Breast epithelium (tissue), 4 donors: Measurements from ENCODE around the gene ZNF775. TPM values are rescaled to one million over a fixed set of nuclear protein-coding genes. Genes with fewer than 3 reads are reported as not detected.
A peak's percentile ranks its signal among the peaks of the same experiment; 100 is the strongest.

Experiments
- DNase-seq, 2 donors: peaks; one replicate each; pipeline ENCODE4 v3.0.0-alpha.2; 2019; ENCODE audit warnings: low spot score in 2 of 2
- H3K27ac ChIP-seq, 2 donors: fragments of 200-600 bp; sonication (generic) in 1 of 2; one replicate each; pipeline ENCODE4 v1.5.1; 2016 to 2019; ENCODE audit warnings: mild to moderate bottlenecking in 1 of 2
- H3K27me3 ChIP-seq, 2 donors: fragments of 200-600 bp; sonication (generic) in 1 of 2; one replicate each; pipeline versions ENCODE4 v1.5.1 to v1.6.0; 2017 to 2019; ENCODE audit warnings: control low read depth in 1 of 2, mild to moderate bottlenecking in 1 of 2
- H3K36me3 ChIP-seq: fragments of 200-600 bp; one replicate; pipeline ENCODE4 v1.5.1; 2019
- H3K4me1 ChIP-seq, 2 donors: fragments of 200-600 bp; sonication (generic); one replicate each; pipeline ENCODE4 v1.5.1; 2016 to 2019; ENCODE audit warnings: control low read depth in 1 of 2
- H3K4me3 ChIP-seq, 3 donors: fragments of 200-600 bp; sonication (generic); 1 replicate in 2 of 3; 2 replicates in 1 of 3; pipeline ENCODE4 v1.5.1; 2016 to 2019; ENCODE audit warnings: mild to moderate bottlenecking in 3 of 3, moderate library complexity in 2 of 3
- H3K9me3 ChIP-seq, 2 donors: fragments of 200-600 bp; sonication (generic) in 1 of 2; one replicate each; pipeline ENCODE4 v1.5.1; 2016 to 2019; ENCODE audit warnings: control low read depth in 1 of 2
- POLR2A ChIP-seq: fragments of 450-650 bp; IDR thresholded peaks from one replicate; pipeline ENCODE4 v1.6.1; 2016; ENCODE audit warnings: antibody characterized with exemption, mild to moderate bottlenecking, moderate library complexity
- POLR2AphosphoS5 ChIP-seq, 3 donors: sonication (generic); formaldehyde crosslinking; IDR thresholded peaks; one replicate each; pipeline ENCODE4 v1.6.1; 2017; ENCODE audit warnings: antibody characterized with exemption in 3 of 3
- intact Hi-C: fragments of 100-400 bp; cut with DNase I; formaldehyde crosslinking; loops from one replicate; pipeline ENCODE4 v1.15.1; 2023; ENCODE audit warnings: low total_unique reads
- total RNA-seq, 3 donors: library from RNA; depleted of rRNA; stranded (reverse); fragments of >200 nt; gene quantifications; one replicate each; pipeline ENCODE4 v1.1.0, GENCODE V29; 2016
- TF ChIP-seq, protein P1 (sequence below), 3 donors: fragments of 450-650 bp; IDR thresholded peaks; one replicate each; pipeline ENCODE4 v1.5.1; 2016 to 2017; ENCODE audit warnings: antibody characterized with exemption in 3 of 3, mild to moderate bottlenecking in 3 of 3, moderate library complexity in 3 of 3

ZNF775 gene
- total RNA-seq, 3 donors from 2014 or later, result 1.9 to 5.7 (median 4.6) TPM

DNA sequence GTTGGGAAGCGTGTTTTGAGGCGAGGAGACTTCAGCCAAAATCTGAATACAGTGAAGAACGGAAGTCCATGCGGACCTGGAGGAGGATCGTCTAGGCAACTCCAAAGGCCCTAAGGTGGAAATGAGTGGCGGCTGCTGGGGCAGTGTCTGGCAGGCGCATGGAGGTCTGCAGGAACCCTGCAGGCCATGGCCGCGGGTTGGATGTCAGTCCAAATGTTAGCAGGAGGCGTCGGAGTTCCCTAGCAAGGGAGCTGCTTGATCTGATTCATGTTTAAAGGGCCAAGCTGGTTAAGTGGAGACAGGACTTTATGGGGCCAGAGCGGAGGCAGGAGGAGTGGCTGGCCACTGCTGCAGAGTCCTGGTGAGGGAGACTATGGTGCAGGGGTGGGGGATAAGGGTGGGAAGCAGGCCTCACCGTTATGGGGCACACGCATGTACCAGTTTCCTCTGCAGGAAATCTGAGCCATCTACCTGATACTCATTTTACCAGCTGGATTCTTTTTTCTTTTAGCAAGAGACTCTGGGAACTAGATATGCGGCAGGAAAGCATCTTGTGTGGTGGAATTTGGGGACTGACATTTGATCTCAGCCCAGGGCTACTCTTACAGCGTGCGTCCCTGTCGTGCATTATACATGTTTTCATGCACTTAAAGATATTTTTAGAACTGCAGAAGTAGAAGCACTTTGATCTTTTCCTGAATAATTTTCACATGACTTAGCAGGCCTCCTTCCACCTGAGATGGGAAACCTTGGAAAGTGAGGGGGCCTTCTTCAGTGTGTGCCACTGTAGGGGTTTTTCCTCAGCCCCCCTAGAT lies 17.1 kb upstream of the ZNF775 start:
- no peaks in the 10 kb centered on the region for H3K4me1 ChIP-seq
- no peak overlapping the region for H3K4me3 ChIP-seq
- H3K36me3 ChIP-seq, result no peaks in the 10 kb centered on the region
- H3K9me3 ChIP-seq, result no peaks in the 10 kb centered on the region
- no peak overlapping the region for H3K27ac ChIP-seq
- TF ChIP-seq, protein P1, sequence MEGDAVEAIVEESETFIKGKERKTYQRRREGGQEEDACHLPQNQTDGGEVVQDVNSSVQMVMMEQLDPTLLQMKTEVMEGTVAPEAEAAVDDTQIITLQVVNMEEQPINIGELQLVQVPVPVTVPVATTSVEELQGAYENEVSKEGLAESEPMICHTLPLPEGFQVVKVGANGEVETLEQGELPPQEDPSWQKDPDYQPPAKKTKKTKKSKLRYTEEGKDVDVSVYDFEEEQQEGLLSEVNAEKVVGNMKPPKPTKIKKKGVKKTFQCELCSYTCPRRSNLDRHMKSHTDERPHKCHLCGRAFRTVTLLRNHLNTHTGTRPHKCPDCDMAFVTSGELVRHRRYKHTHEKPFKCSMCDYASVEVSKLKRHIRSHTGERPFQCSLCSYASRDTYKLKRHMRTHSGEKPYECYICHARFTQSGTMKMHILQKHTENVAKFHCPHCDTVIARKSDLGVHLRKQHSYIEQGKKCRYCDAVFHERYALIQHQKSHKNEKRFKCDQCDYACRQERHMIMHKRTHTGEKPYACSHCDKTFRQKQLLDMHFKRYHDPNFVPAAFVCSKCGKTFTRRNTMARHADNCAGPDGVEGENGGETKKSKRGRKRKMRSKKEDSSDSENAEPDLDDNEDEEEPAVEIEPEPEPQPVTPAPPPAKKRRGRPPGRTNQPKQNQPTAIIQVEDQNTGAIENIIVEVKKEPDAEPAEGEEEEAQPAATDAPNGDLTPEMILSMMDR (IDR thresholded peaks at IDR 0.05), result no peak
- TF ChIP-seq POLR2A, result no peak
- no peak for TF ChIP-seq POLR2AphosphoS5 (IDR thresholded peaks at IDR 0.05)
- H3K27me3 ChIP-seq, result no peaks in the 10 kb centered on the region
- DNase-seq, result no peak
- intact Hi-C loops, result no loop called here

DNA sequence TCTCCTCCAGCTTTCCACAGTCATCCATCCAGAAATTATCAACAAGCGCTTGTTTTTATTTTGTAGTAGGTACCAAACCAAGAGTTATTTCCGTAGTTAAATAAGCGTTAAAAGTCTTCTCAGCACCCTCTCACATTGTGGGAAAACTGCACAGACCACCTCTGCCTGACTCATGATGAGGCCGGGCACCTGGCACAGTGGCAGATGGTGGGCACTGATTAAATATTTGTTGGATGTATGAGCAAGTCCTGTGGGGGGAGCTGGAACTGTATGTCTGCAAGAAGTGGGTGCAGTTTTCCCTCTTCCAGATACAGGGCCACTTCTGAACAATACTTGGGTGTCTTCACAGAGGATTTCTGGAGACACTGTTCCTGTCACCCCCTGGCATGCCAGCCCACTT lies 15.8 kb upstream of the ZNF775 start:
- no peak for DNase-seq
- TF ChIP-seq POLR2A (no peak), POLR2AphosphoS5 (IDR thresholded peaks at IDR 0.05) (no peak)
- TF ChIP-seq, protein P1 (IDR thresholded peaks at IDR 0.05), result no peak
- H3K36me3 ChIP-seq, result no peaks in the 10 kb centered on the region
- intact Hi-C loops, result no loop called here
- no peaks in the 10 kb centered on the region for H3K27me3 ChIP-seq
- no peak overlapping the region for H3K4me3 ChIP-seq
- no peak overlapping the region for H3K27ac ChIP-seq
- no peaks in the 10 kb centered on the region for H3K4me1 ChIP-seq
- no peaks in the 10 kb centered on the region for H3K9me3 ChIP-seq

DNA sequence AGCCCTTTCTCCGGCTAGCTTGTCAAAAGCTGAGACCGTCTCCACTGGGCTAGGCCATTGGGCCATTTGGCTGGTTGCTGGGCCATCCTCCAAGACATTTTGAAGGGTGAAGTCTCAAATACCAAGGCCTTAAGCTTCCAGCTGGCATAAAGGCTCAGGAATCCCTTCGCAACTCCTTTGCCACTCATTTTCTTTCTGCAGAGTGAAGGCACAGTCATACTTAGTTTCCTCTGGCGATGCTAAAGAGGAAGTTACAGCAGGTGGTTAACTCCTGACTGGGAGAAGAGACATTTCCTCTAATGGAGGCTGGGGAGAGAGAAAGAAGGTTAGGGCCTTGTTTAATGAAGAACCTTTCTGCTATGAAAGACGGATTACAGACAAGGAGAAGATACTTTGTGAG lies 15.3 kb upstream of the ZNF775 start:
- TF ChIP-seq POLR2A (no peak), POLR2AphosphoS5 (IDR thresholded peaks at IDR 0.05) (no peak)
- TF ChIP-seq, protein P1 (IDR thresholded peaks at IDR 0.05), result no peak
- Histone ChIP-seq H3K27me3 (no peaks in the 10 kb centered on the region), H3K27ac (no peak overlapping the region), H3K4me3 (no peak overlapping the region), H3K9me3 (no peaks in the 10 kb centered on the region), H3K36me3 (no peaks in the 10 kb centered on the region), H3K4me1 (no peaks in the 10 kb centered on the region)
- DNase-seq, result no peak
- intact Hi-C loops, result no loop called here

DNA sequence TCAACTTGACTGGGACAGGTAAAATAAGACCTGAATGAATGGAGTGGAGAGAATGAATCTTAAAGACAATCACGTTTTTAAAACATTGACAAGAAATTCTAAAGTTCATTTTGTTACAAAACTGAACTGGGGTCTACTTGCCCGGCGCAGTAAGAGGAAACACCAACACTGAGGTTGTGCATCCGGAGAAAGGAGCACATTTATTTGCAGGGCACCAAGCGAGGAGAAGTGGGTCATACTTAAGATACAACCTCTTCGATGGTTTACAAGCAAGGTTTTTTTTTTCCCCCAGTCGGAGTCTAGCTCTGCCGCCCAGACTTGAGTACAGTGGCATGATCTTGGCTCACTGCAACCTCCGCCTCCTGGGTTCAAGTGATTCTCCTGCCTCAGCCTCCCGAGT lies 13.9 kb upstream of the ZNF775 start:
- no peaks in the 10 kb centered on the region for H3K27me3 ChIP-seq
- H3K27ac ChIP-seq, result no peak overlapping the region
- no peaks in the 10 kb centered on the region for H3K9me3 ChIP-seq
- no peak overlapping the region for H3K4me3 ChIP-seq
- TF ChIP-seq POLR2A (no peak), POLR2AphosphoS5 (IDR thresholded peaks at IDR 0.05) (no peak)
- TF ChIP-seq, protein P1 (IDR thresholded peaks at IDR 0.05), result no peak
- H3K36me3 ChIP-seq, result no peaks in the 10 kb centered on the region
- intact Hi-C loops, result no loop called here
- DNase-seq, result no peak
- H3K4me1 ChIP-seq, result peaks cover 0 to 8% of the 10 kb centered on the region in 2 donors

DNA sequence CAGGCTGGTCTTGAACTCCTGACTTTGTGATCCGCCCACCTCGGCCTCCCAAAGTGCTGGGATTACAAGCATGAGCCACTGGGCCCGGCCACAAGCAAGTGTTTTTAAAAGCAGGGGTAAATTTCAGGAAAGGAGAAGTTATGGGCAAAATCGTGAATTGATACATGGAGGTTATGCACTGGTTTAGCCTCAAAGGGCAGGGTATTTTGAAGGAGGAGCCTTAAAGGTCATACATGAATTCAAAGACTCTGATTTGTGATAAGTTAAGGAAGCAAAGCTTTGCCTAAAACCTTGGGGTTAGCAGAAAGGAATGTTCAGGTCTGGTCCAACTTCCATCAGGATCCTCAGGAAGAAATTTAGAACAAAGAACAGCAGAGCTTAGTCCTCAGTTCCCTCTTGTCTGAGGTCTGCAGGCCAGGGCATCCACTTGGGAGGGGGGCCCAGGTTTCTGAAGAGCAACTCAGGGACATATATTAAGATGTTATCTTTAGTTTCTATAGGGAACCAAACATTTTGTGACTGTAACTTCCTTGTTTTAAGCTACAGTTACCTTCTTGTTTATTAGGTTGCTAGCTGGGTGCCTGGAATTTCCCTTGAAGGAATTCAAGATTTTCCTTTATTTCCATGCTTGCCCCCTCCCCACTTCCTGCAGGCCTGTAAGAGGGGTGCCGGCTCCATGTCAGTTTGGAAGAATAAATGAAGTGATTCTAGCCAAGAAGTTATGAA lies 13.3 kb upstream of the ZNF775 start:
- H3K27me3 ChIP-seq, result no peaks in the 10 kb centered on the region
- TF ChIP-seq POLR2AphosphoS5 (IDR thresholded peaks at IDR 0.05) (no peak), POLR2A (no peak)
- TF ChIP-seq, protein P1 (IDR thresholded peaks at IDR 0.05), result no peak
- H3K36me3 ChIP-seq, result no peaks in the 10 kb centered on the region
- H3K27ac ChIP-seq, result peak overlapping the region in 1 of 2 donors; percentile 98
- H3K9me3 ChIP-seq, result no peaks in the 10 kb centered on the region
- intact Hi-C loops, result no loop called here
- no peak for DNase-seq
- no peak overlapping the region for H3K4me3 ChIP-seq
- H3K4me1 ChIP-seq, result peaks cover 2 to 13% of the 10 kb centered on the region in 2 donors
